Measurements from ENCODE around the gene METTL1.

The METTL1 gene

DNA sequence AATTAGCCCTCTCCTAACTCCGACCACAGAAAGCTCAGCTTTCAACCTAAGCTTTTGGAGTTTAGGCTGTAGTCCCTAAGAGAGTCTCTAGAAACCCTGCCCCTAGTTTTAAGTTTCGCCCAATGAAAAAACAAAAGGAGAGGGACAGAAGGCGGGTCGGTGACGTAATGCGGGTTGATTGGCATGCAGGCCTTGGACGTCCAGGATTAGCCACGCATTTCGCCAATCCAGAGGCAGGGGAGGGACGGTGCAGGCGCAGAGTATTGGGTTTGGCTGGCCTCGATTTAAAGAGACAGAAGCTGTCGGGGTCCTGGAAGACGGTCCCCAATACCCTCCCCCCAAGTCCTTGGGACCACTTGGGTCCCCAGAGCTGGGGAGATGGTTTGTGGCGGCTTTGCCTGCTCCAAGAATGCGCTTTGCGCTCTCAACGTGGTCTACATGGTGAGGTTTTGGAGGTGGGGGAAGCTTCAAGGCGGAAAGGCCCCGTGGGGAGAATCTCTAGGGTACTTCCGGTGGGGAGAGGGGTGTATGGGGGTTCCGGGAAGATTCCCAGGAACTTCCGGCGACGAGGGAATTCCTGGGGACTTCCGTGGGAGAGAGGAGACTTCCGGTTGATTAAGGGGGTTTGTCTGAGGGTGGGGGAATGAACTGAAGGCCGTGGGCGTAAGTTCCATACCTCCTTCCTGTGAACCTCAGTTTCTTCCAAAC lies 27.0 kb downstream of the METTL1 start, which contains the start of gene TSPAN31:
Gene TSPAN31 (plus strand): TSS at position 263 of the 708 bp plus-strand sequence. CDS start 116 bp downstream, at position 379.
- H3K4me3 Mint-ChIP-seq, result peak within 1 kb of the TSS; percentile 93
- H3K27me3 Mint-ChIP-seq, result no peaks in the 10 kb centered on the region
- peak within 1 kb of the TSS; percentile 96 for H3K27ac Mint-ChIP-seq
- H3K36me3 Mint-ChIP-seq (ENCODE audit: low read depth), result peaks cover 64% of the 10 kb centered on the region
- H3K9me3 Mint-ChIP-seq, result no peaks in the 10 kb centered on the region
- peaks cover 65% of the 10 kb centered on the region for H3K4me1 Mint-ChIP-seq (ENCODE audit: low read depth)
- peak; percentile 94 for DNase-seq

GRCh38 chr12:57744194-57744776 lies 27.6 kb downstream of the METTL1 start:
- Mint-ChIP-seq H3K9me3 (no peaks in the 10 kb centered on the region), H3K4me3 (peak overlapping the region; percentile 93), H3K27ac (peak overlapping the region; percentile 96), H3K4me1 (ENCODE audit: low read depth) (peaks cover 71% of the 10 kb centered on the region), H3K36me3 (ENCODE audit: low read depth) (peaks cover 65% of the 10 kb centered on the region), H3K27me3 (no peaks in the 10 kb centered on the region)
- peak; percentile 88 for DNase-seq

- H3K36me3 Mint-ChIP-seq (ENCODE audit: low read depth), result peaks cover 64% of the 10 kb centered on the region
- peaks cover 71% of the 10 kb centered on the region for H3K4me1 Mint-ChIP-seq (ENCODE audit: low read depth)
- peak overlapping the region; percentile 93 for H3K4me3 Mint-ChIP-seq
- H3K9me3 Mint-ChIP-seq, result no peaks in the 10 kb centered on the region
- no peak for DNase-seq
- H3K27ac Mint-ChIP-seq, result peak overlapping the region; percentile 96
- H3K27me3 Mint-ChIP-seq, result no peaks in the 10 kb centered on the region
Measured at GRCh38 chr12:57743769-57744168, 28.1 kb downstream of the METTL1 start.

- peaks cover 67% of the 10 kb centered on the region for H3K4me1 Mint-ChIP-seq (ENCODE audit: low read depth)
- DNase-seq, result peak; percentile 81
- peak overlapping the region; percentile 96 for H3K27ac Mint-ChIP-seq
- H3K27me3 Mint-ChIP-seq, result no peaks in the 10 kb centered on the region
- H3K4me3 Mint-ChIP-seq, result peak overlapping the region; percentile 94
- peaks cover 50% of the 10 kb centered on the region for H3K36me3 Mint-ChIP-seq (ENCODE audit: low read depth)
- H3K9me3 Mint-ChIP-seq, result no peaks in the 10 kb centered on the region
Measured at GRCh38 chr12:57741844-57742738, 29.8 kb downstream of the METTL1 start.

DNA sequence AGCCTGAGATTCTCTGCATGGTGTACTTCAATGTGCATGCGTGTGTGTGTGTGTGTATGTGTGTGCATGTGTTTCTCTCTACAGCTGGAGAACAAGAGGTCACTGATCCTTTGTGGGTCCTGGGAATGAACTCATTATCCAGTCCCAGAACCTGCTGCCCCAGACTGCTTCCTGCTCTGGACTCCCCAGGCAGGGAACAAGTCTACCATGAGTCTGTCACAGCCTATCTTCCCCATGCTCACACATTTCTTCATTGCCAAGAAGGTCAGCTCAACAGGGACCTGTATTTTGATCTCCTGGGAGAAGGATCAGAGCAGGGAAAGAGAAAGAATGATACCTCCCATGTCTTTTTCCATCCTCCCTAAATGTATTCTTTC lies 30.5 kb downstream of the METTL1 start:
- Mint-ChIP-seq H3K36me3 (ENCODE audit: low read depth) (peaks cover 50% of the 10 kb centered on the region), H3K27ac (peak overlapping the region; percentile 96), H3K4me3 (peak overlapping the region; percentile 94), H3K27me3 (no peaks in the 10 kb centered on the region), H3K9me3 (no peaks in the 10 kb centered on the region), H3K4me1 (ENCODE audit: low read depth) (peaks cover 68% of the 10 kb centered on the region)
- DNase-seq, result no peak

DNA sequence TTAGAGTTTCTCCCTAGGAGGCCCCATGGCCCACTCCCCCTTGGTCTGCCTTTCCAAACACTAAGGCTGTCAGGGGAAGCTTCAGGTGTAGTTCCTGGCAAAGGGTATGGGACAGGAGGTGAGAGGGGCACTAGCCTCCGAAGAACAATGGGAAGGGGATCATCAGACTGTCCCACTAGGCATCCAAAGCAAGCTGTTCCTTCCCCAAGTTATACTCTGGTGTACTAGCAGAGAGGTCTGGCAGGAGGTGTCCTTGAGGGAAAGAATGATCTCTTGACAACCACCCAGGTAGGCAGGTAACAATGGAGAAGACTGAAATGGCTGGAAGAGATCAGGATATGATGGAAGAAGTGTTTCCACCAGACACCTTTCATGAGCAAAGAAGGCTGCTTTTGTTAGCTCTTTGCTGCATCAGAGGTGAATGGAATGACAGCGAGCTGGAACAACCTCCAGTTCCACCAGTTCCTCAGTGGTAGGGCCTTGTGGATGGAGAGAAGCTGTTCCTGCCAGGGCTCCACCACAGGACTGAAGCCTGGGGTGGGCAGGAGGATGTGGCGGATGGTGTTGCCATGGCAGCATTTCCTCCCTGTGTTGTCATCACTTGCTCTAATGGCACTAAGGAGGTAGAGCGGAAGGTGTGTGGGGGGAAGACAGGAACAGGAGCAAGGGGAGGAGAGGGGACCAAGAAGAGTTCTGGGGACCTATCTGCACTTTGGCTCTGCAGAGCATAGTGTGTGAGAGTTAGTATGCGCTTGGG lies 31.1 kb downstream of the METTL1 start:
- Mint-ChIP-seq H3K4me1 (ENCODE audit: low read depth) (peaks cover 64% of the 10 kb centered on the region), H3K36me3 (ENCODE audit: low read depth) (peaks cover 47% of the 10 kb centered on the region), H3K9me3 (no peaks in the 10 kb centered on the region), H3K27me3 (no peaks in the 10 kb centered on the region), H3K27ac (peak overlapping the region; percentile 96), H3K4me3 (peak overlapping the region; percentile 94)
- DNase-seq, result peak; percentile 77

DNA sequence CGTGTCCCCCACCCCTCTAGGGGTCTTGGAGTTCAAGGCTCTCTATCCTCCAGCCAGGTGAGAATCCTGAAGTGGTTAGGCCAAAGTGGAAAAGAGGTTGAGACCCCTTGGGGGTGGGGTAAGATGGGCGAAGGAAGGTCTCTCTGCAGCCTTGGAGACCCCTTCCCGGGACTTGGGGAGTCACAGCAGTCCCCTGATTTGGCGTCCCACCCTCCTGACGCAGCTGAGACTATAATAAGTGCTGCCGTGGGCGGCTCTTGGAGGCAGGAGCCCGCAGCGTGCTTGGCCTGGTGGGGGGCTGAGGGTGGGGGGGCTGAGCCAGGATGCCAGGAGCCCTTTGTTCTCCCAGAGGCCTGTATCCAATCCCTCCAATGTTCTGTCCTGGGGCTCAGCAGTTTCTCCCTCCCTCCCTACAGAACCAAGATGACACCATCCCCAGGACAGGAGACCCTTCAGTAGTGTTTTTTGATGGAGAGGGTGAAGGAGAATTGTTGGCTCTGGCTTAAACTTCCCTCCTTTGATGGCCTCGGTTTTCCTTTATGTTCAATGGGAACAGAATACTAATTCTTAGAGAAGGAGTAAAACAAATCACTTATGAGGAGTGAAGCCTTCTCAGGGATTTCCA lies 31.9 kb downstream of the METTL1 start:
- DNase-seq, result no peak
- Mint-ChIP-seq H3K36me3 (ENCODE audit: low read depth) (peaks cover 45% of the 10 kb centered on the region), H3K9me3 (no peaks in the 10 kb centered on the region), H3K4me1 (ENCODE audit: low read depth) (peaks cover 56% of the 10 kb centered on the region), H3K27me3 (no peaks in the 10 kb centered on the region), H3K27ac (peak overlapping the region; percentile 83), H3K4me3 (peak overlapping the region; percentile 94)

- Mint-ChIP-seq H3K27me3 (no peaks in the 10 kb centered on the region), H3K4me1 (ENCODE audit: low read depth) (peaks cover 51% of the 10 kb centered on the region), H3K9me3 (no peaks in the 10 kb centered on the region), H3K4me3 (peak overlapping the region; percentile 53), H3K36me3 (ENCODE audit: low read depth) (peaks cover 48% of the 10 kb centered on the region), H3K27ac (peak overlapping the region; percentile 83)
- DNase-seq, result no peak
Measured at GRCh38 chr12:57739387-57739786, 32.5 kb downstream of the METTL1 start.

DNA sequence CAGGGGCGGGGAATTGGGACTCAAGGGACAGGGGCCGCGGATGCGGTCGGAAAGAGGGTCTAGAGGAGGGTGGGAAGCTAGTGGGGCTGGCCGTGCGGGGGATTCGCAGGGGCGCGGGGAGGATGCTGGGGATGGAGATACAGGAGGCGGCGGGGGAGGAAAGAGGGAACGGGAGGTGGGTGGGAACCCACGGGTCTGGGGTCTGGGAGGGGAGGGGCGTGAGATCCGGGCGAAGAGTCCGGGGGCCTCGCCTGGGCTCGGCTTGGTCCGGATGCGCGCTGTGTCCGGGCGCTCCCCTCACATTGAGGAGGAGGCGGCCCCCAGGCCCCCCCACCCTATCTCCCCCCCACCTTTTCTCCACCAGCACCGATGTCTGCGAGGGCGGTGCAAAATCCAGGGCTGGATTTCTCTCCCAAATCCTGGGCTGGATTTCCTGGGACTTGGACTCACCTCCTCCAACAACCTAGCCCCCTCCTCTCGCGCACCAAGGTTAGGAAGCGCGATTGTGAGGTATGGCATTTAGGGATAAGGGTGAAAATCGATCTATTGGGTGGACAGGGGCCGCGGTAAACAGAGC lies 33.2 kb downstream of the METTL1 start, which contains the start of gene AGAP2:
Gene AGAP2 (minus strand): TSS at position 82 of the 577 bp plus-strand sequence. CDS start 496 bp downstream, outside the sequence.
- H3K9me3 Mint-ChIP-seq, result no peaks in the 10 kb centered on the region
- DNase-seq, result no peak
- peak within 1 kb of the TSS; percentile 53 for H3K4me3 Mint-ChIP-seq
- H3K27ac Mint-ChIP-seq, result peak within 1 kb of the TSS; percentile 83
- H3K36me3 Mint-ChIP-seq (ENCODE audit: low read depth), result peaks cover 54% of the 10 kb centered on the region
- peaks cover 45% of the 10 kb centered on the region for H3K4me1 Mint-ChIP-seq (ENCODE audit: low read depth)
- no peaks in the 10 kb centered on the region for H3K27me3 Mint-ChIP-seq

GRCh38 chr12:57737467-57738460 lies 34.1 kb downstream of the METTL1 start:
- Mint-ChIP-seq H3K4me1 (ENCODE audit: low read depth) (peaks cover 38% of the 10 kb centered on the region), H3K4me3 (no peak overlapping the region), H3K36me3 (ENCODE audit: low read depth) (peaks cover 64% of the 10 kb centered on the region), H3K27ac (no peak overlapping the region), H3K27me3 (no peaks in the 10 kb centered on the region), H3K9me3 (no peaks in the 10 kb centered on the region)
- no peak for DNase-seq

- no peaks in the 10 kb centered on the region for H3K27me3 Mint-ChIP-seq
- no peak overlapping the region for H3K4me3 Mint-ChIP-seq
- peak overlapping the region; percentile 69 for H3K27ac Mint-ChIP-seq
- H3K9me3 Mint-ChIP-seq, result no peaks in the 10 kb centered on the region
- no peak for DNase-seq
- H3K4me1 Mint-ChIP-seq (ENCODE audit: low read depth), result peaks cover 31% of the 10 kb centered on the region
- peaks cover 72% of the 10 kb centered on the region for H3K36me3 Mint-ChIP-seq (ENCODE audit: low read depth)
Measured at GRCh38 chr12:57736741-57737466, 35.0 kb downstream of the METTL1 start.
